Measurements from ENCODE around the gene NCS1.

- TF ChIP-seq CTCF (IDR thresholded peaks at IDR 0.05; ENCODE audit: low read depth, low read length, poor library complexity, severe bottlenecking), result no peak
- no peak for TF ChIP-seq EZH2phosphoT487 (IDR thresholded peaks at IDR 0.05; ENCODE audit: borderline replicate concordance, low read length)
Observed at GRCh38 chr9:130222833-130223232, 50.6 kb downstream of the NCS1 start.

Measured in DOHH2 (cell line).